ENCODE measurements around the gene EMSY. TPM values are rescaled to one million over a fixed set of nuclear protein-coding genes. Genes with fewer than 3 reads are reported as not detected.

Gene EMSY
- total and polyA plus RNA-seq, 9 of the 15 experiments (the other 6 are each of a cell fraction or from before 2014, with no cell fraction given): 12.7 to 25.4 (median 17.9) TPM

- ChIA-PET CTCF (ENCODE audit: low intra/inter-chr PET ratio) (no interaction called here), POLR2A (interaction anchor here (1.4 kb wide), 1 partner anchor 10 kb away, joined by 4 read pairs; no protein-coding TSS in a partner anchor)
- WGBS (ENCODE audit: insufficient coverage, low coverage, missing lambda C conversion rate): 4% methylated on average over 3 of the region's 3 CpGs
- Histone ChIP-seq H3K9me1 (ENCODE audit: control insufficient read depth, insufficient read depth, low read length) (no peaks in the 10 kb centered on the region), H4K20me1 (replicated peaks; ENCODE audit: control insufficient read depth, insufficient read depth, low read length) (no peaks in the 10 kb centered on the region), H3K9me3 (replicated peaks; ENCODE audit: control insufficient read depth, insufficient read depth, low read depth, low read length) (no peaks in the 10 kb centered on the region), H3K9ac (ENCODE audit: insufficient read depth in 1 of 2, low read depth in 2 of 2, low read length in 2 of 2) (no peak overlapping the region), H3K27me3 (ENCODE audit: control insufficient read depth in 2 of 2, insufficient read depth in 2 of 2, low read length in 2 of 2) (peaks cover 2 to 6% of the 10 kb centered on the region in 2 experiments; a peak in 3 of 5 replicates), H3K27ac (ENCODE audit: extremely low read depth, low read depth, low read length) (no peak overlapping the region), H3K36me3 (ENCODE audit: control insufficient read depth, insufficient read depth, low read length) (no peaks in the 10 kb centered on the region), H3K4me2 (ENCODE audit: insufficient read depth, low read length) (no peak overlapping the region), H3K4me3 (no peak overlapping the region), H3K4me1 (replicated peaks in 1 of 2; ENCODE audit: control insufficient read depth in 2 of 2, insufficient read depth in 2 of 2, low read length in 2 of 2) (no peaks in the 10 kb centered on the region), H3K79me2 (ENCODE audit: control insufficient read depth, insufficient read depth, low read length) (no peaks in the 10 kb centered on the region), H2AFZ (ENCODE audit: low read depth, low read length) (no peak overlapping the region)
- BruUV-seq (replicated peaks): no TSS peak
- DNase-seq (ENCODE audit: extremely low read depth in 1 of 4, low spot score in 3 of 4) (no peak), FAIRE-seq (no peak), ATAC-seq (no peak)
- intact Hi-C loops (cut with micrococcal nuclease) (no loop called here), in situ Hi-C loops (cut with MboI) (no loop called here)
- no peak for TF ChIP-seq NONO (IDR thresholded peaks at IDR 0.05; ENCODE audit: low read depth in 2 of 2, low read length in 1 of 2)
- TF ChIP-seq MAFG (tag; conservative IDR thresholded peaks at IDR 0.05): no peak
- TF ChIP-seq ARID3A (IDR thresholded peaks at IDR 0.05; ENCODE audit: borderline replicate concordance, low read depth, low read length): no peak
- no peak for TF ChIP-seq AFF1 (IDR thresholded peaks at IDR 0.05; ENCODE audit: low read depth in 1 of 2, partially characterized antibody in 2 of 2)
- no peak for TF ChIP-seq DPF2 (IDR thresholded peaks at IDR 0.05)
- no peak for TF ChIP-seq ETV5 (CRISPR knock-in tag; IDR thresholded peaks at IDR 0.05; ENCODE audit: low read depth)
- TF ChIP-seq ZNF318 (IDR thresholded peaks at IDR 0.05; ENCODE audit: borderline replicate concordance in 1 of 2, low read depth in 1 of 2): no peak
- no peak for TF ChIP-seq MECOM (CRISPR knock-in tag; IDR thresholded peaks at IDR 0.05)
These were observed 47.4 kb upstream of the EMSY start for GRCh38 chr11:76397383-76397782.

Measured in K562 (cell line).